Transverse colon (tissue), 3 donors: ENCODE results near the gene VENTX.

ENCODE experiments used
- CTCF ChIP-seq, 5 experiments: fragments of 200-600 bp in 3 of 5; fragments of 450-650 bp in 2 of 5; sonication (generic) in 3 of 5; IDR thresholded peaks; 1 replicate in 2 of 5; 2 replicates in 3 of 5; pipeline ENCODE4 v1.5.1; 2016 to 2017; ENCODE audit warnings: antibody characterized with exemption in 5 of 5, inconsistent platforms in 3 of 5, mild to moderate bottlenecking in 2 of 5, moderate library complexity in 1 of 5
- POLR2A ChIP-seq: fragments of 450-650 bp; IDR thresholded peaks from one replicate; pipeline ENCODE4 v1.6.1; 2016; ENCODE audit warnings: antibody characterized with exemption, mild to moderate bottlenecking, moderate library complexity

- TF ChIP-seq CTCF (IDR thresholded peaks at IDR 0.05) (no peak), POLR2A (no peak)
These were observed 8.2 kb upstream of the VENTX start for GRCh38 chr10:133229265-133230043.
